B cell (primary cell): Measurements from ENCODE around the gene GPC5.

Source experiments
- EZH2 ChIP-seq: IDR thresholded peaks from 2 replicates; pipeline ENCODE4 v1.6.1; 2012; ENCODE audit warnings: borderline replicate concordance, low read depth, mild to moderate bottlenecking, moderate library complexity, low read length; ENCODE audit not compliant: insufficient read depth, poor library complexity, severe bottlenecking
- TF ChIP-seq, protein P1 (sequence below): fragments of 200-600 bp; IDR thresholded peaks from one replicate; pipeline ENCODE4 v1.8.0; 2022; ENCODE audit warnings: antibody characterized with exemption, mild to moderate bottlenecking

DNA sequence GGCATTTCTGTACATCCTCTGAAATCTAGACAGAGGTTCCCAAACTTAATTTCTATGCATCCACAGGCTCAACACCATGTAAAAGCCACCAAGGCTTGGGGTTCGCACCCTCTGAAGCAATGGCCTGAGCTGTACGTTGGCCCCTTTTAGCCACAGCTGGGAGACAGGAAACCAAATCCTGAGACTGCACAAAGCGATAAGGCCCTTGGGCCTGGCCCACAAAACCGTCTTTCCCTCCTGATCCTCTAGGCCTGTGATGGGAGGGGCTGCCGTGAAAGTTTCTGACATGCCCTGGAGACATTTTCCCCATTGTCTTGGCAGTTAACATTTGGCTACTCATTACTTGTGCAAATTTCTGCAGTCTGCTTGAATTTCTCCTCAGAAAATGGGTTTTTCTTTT is 766.4 kb downstream of the GPC5 start:
- no peak for TF ChIP-seq EZH2
- TF ChIP-seq, protein P1, sequence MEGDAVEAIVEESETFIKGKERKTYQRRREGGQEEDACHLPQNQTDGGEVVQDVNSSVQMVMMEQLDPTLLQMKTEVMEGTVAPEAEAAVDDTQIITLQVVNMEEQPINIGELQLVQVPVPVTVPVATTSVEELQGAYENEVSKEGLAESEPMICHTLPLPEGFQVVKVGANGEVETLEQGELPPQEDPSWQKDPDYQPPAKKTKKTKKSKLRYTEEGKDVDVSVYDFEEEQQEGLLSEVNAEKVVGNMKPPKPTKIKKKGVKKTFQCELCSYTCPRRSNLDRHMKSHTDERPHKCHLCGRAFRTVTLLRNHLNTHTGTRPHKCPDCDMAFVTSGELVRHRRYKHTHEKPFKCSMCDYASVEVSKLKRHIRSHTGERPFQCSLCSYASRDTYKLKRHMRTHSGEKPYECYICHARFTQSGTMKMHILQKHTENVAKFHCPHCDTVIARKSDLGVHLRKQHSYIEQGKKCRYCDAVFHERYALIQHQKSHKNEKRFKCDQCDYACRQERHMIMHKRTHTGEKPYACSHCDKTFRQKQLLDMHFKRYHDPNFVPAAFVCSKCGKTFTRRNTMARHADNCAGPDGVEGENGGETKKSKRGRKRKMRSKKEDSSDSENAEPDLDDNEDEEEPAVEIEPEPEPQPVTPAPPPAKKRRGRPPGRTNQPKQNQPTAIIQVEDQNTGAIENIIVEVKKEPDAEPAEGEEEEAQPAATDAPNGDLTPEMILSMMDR, result no peak
